Esophagus squamous epithelium (tissue), 5 donors: ENCODE measurements around the gene TGFBR3. TPM values are rescaled to one million over a fixed set of nuclear protein-coding genes. Genes with fewer than 3 reads are reported as not detected.
A peak's percentile ranks its signal among the peaks of the same experiment; 100 is the strongest.

Source experiments
- DNase-seq: peaks from one replicate; lab custom pipeline; 2025; lab: John Stamatoyannopoulos, UW
- H3K27ac ChIP-seq, 4 donors: fragments of 200-600 bp; sonication (generic); one replicate each; pipeline ENCODE4 v1.5.1; 2016 to 2019; ENCODE audit warnings: mild to moderate bottlenecking in 1 of 4
- H3K27me3 ChIP-seq, 4 donors: fragments of 200-600 bp; sonication (generic); 1 replicate in 3 of 4; 2 replicates in 1 of 4; pipeline versions ENCODE4 v1.5.1 to v1.6.0; 2017 to 2021; ENCODE audit warnings: antibody characterized with exemption in 1 of 4
- H3K36me3 ChIP-seq, 3 donors: fragments of 200-600 bp; sonication (generic); one replicate each; pipeline ENCODE4 v1.5.1; 2016 to 2019
- H3K4me1 ChIP-seq, 3 donors: fragments of 200-600 bp; sonication (generic); one replicate each; pipeline ENCODE4 v1.5.1; 2017 to 2019
- H3K4me3 ChIP-seq, 4 donors: fragments of 200-600 bp; sonication (generic); 1 replicate in 3 of 4; 2 replicates in 1 of 4; pipeline ENCODE4 v1.5.1; 2016 to 2019; ENCODE audit warnings: mild to moderate bottlenecking in 2 of 4, moderate library complexity in 1 of 4
- H3K9me3 ChIP-seq, 3 donors: fragments of 200-600 bp; sonication (generic); one replicate each; pipeline ENCODE4 v1.5.1; 2016 to 2019
- POLR2A ChIP-seq, 4 donors: fragments of 450-650 bp; IDR thresholded peaks; one replicate each; pipeline ENCODE4 v1.6.1; 2017; ENCODE audit warnings: antibody characterized with exemption in 4 of 4, mild to moderate bottlenecking in 4 of 4, moderate library complexity in 3 of 4
- WGBS, 2 donors: methylation state at CpG; one replicate each; pipeline ENCODE4 v1.1.5; 2018; 5-methylcytosine and 5-hydroxymethylcytosine counted together
- intact Hi-C: fragments of 100-400 bp; cut with DNase I; formaldehyde crosslinking; loops from one replicate; pipeline ENCODE4 v1.15.0; 2022
- total RNA-seq, 4 donors: library from RNA; depleted of rRNA; stranded (reverse); fragments of >200 nt; gene quantifications; one replicate each; pipeline ENCODE4 v1.1.0, GENCODE V29; 2016
- TF ChIP-seq, protein P1 (sequence below), 6 experiments: fragments of 450-650 bp in 4 of 6; fragments of 200-600 bp in 2 of 6; sonication (generic) in 2 of 6; IDR thresholded peaks; one replicate each; pipeline ENCODE4 v1.5.1; 2016 to 2019; ENCODE audit warnings: antibody characterized with exemption in 6 of 6, mild to moderate bottlenecking in 4 of 6, moderate library complexity in 4 of 6
- donor health status: DM: yes; HTN: yes; CAD: no.

The TGFBR3 gene
- total RNA-seq, 4 donors from 2014 or later = 11.3 to 119 (median 30.7) TPM

DNA sequence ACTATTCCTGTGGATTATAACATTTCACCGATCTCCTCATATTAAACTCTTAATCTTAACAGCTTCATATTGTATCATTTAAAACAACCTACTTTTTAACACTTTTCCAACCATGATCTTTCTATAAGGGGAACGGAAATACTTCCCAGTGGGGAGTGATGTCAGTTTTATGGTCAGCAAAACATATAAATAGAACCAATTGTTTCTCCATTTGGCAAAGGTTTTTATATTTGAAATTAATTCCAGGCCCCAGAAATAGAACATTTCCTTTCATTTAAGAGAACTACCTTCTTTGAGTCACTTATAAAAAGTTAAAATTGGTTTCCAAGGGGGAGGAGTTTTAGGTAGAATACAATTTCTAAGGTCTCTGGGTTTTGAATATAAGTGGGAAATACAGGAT lies 189.6 kb downstream of the TGFBR3 start:
- Histone ChIP-seq H3K27ac (peak overlapping the region in 2 of 4 donors; percentile 29 to 35), H3K9me3 (no peaks in the 10 kb centered on the region), H3K4me3 (no peak overlapping the region), H3K36me3 (peaks cover 0 to 58% (median 0%) of the 10 kb centered on the region in 3 donors), H3K4me1 (peaks cover 0 to 35% (median 22%) of the 10 kb centered on the region in 3 donors), H3K27me3 (no peaks in the 10 kb centered on the region)
- TF ChIP-seq, protein P1, sequence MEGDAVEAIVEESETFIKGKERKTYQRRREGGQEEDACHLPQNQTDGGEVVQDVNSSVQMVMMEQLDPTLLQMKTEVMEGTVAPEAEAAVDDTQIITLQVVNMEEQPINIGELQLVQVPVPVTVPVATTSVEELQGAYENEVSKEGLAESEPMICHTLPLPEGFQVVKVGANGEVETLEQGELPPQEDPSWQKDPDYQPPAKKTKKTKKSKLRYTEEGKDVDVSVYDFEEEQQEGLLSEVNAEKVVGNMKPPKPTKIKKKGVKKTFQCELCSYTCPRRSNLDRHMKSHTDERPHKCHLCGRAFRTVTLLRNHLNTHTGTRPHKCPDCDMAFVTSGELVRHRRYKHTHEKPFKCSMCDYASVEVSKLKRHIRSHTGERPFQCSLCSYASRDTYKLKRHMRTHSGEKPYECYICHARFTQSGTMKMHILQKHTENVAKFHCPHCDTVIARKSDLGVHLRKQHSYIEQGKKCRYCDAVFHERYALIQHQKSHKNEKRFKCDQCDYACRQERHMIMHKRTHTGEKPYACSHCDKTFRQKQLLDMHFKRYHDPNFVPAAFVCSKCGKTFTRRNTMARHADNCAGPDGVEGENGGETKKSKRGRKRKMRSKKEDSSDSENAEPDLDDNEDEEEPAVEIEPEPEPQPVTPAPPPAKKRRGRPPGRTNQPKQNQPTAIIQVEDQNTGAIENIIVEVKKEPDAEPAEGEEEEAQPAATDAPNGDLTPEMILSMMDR (IDR thresholded peaks at IDR 0.05) = no peak
- no peak for TF ChIP-seq POLR2A (IDR thresholded peaks at IDR 0.05)
- WGBS, 2 donors = 65 to 67% methylated on average over 2 of the region's 2 CpGs
- intact Hi-C loops = no loop called here
- no peak for DNase-seq

DNA sequence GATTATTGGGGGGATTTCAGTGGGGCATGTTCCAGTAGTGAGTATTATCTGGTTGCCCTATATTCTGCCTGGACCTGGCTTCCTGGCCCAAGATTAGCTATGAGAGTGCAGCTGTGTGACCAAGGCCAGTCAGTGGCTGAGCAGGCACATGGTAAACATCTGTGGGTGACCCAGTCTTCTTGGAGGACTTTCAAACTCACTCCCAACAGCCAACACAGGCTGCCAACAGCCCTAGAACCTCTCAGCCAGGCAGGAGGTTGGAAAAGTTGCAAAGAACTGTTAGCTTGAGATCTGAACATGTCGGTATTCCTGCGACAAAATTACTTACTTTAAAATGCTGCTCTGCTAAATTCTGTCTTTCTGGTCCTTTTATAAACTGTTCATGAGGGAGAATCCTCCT lies 192.4 kb downstream of the TGFBR3 start:
- intact Hi-C loops = no loop called here
- Histone ChIP-seq H3K4me3 (no peak overlapping the region), H3K4me1 (peaks cover 0 to 39% (median 27%) of the 10 kb centered on the region in 3 donors), H3K27me3 (no peaks in the 10 kb centered on the region), H3K27ac (peak overlapping the region in 3 of 4 donors; percentile 44 to 64 (median 58)), H3K36me3 (peaks cover 0 to 59% (median 0%) of the 10 kb centered on the region in 3 donors), H3K9me3 (no peaks in the 10 kb centered on the region)
- TF ChIP-seq POLR2A (IDR thresholded peaks at IDR 0.05) = no peak
- TF ChIP-seq, protein P1 (IDR thresholded peaks at IDR 0.05) = no peak
- DNase-seq = no peak
- WGBS, 2 donors = 76 to 100% methylated on average over 2 of the region's 2 CpGs

DNA sequence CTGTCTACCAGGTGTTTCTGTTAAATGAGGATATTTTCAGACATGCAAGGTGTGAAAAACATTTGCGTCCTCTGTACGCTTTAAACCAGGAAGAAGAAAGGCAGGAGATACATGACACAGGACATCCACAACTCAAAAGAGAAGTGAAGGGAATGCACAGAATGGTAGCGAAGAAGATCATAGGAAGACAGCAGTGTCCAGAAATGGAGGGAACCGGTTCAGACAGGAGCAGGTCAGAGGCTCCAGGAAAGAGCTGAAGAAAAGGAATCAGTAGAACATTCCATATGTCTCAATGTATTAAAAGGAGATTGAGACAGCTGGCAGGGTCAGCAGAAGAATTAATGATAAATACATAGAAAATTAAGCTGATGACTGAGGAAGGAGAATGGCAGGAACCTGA lies 194.4 kb downstream of the TGFBR3 start:
- 92 to 94% methylated on average over 4 of the region's 4 CpGs for WGBS, 2 donors
- Histone ChIP-seq H3K9me3 (no peaks in the 10 kb centered on the region), H3K27ac (peak overlapping the region in 1 of 4 donors; percentile 10), H3K4me1 (peaks cover 5 to 48% (median 28%) of the 10 kb centered on the region in 3 donors), H3K36me3 (peaks cover 0 to 60% (median 0%) of the 10 kb centered on the region in 3 donors), H3K27me3 (no peaks in the 10 kb centered on the region), H3K4me3 (no peak overlapping the region)
- DNase-seq = no peak
- intact Hi-C loops = no loop called here
- TF ChIP-seq, protein P1 (IDR thresholded peaks at IDR 0.05) = no peak
- no peak for TF ChIP-seq POLR2A (IDR thresholded peaks at IDR 0.05)

DNA sequence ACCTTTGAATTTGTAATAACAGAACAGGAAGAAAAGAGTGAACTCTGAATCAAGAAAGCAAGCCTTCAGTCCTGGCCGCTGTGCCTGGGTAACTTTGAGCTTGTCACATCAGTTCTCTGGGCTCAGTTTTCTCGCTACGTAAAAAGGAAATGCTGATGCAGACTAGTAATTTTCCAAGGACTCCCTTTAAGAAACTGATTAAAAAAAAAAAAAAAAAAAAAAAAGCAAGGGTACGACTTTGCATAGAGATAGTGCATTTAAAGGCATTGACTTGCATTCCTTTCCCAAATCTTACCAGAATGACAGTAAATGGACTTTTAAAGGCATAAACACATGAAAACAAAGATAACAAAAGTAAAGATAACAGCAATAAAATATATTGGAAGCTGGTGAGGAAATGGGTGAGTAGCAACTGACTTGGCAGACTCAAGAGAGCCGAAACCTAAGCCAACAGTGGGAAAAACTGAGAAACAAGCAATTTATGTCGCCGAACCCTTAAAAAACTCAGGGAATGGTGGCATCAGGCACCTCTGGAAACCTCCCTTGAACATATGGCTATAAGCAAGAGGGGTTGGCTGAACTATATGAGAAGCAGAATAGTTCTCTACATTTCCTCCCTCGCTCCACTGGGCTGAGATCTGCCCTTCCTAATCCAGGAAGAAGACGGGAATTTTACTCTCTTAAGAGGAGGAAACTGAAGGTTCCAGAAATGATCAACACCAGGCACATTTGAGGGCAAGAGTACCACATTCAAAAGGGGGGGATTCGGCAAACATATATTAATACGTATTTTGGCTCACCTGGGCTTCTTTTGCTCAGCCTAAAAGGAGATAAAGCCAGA lies 196.1 kb downstream of the TGFBR3 start:
- Histone ChIP-seq H3K9me3 (no peaks in the 10 kb centered on the region), H3K36me3 (peaks cover 0 to 44% (median 0%) of the 10 kb centered on the region in 3 donors), H3K27me3 (no peaks in the 10 kb centered on the region), H3K4me3 (no peak overlapping the region), H3K27ac (peak overlapping the region in 3 of 4 donors; percentile 58 to 73 (median 67)), H3K4me1 (peaks cover 10 to 64% (median 44%) of the 10 kb centered on the region in 3 donors)
- intact Hi-C loops = no loop called here
- TF ChIP-seq, protein P1 (IDR thresholded peaks at IDR 0.05) = no peak
- no peak for TF ChIP-seq POLR2A (IDR thresholded peaks at IDR 0.05)
- WGBS, 2 donors = 79 to 86% methylated on average over 11 of the region's 11 CpGs
- no peak for DNase-seq

DNA sequence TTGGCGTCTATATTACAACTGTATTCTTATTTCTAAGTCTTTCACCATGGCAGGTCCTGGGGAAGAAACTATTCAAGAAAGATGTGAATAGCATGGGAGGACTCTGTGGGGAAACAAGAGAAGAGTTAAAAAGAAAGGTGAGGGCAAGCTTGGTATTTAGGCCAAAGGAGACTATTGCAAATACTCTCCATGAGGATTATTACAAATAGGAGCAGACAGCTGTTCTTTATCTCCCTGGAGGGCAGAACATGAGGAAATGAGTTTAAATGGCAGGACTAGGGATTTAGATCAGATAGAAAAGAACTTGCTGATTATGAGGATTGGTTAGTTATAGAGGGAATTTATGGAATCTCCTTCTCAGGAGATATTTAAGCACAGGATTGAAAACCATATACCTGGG lies 198.5 kb downstream of the TGFBR3 start:
- TF ChIP-seq, protein P1 (IDR thresholded peaks at IDR 0.05) = no peak
- no peak for TF ChIP-seq POLR2A (IDR thresholded peaks at IDR 0.05)
- intact Hi-C loops = no loop called here
- whole genome bisulfite sequencing, 2 donors = 90 to 94% methylated on average over 1 of the region's 1 CpG
- Histone ChIP-seq H3K4me3 (no peak overlapping the region), H3K27me3 (no peaks in the 10 kb centered on the region), H3K9me3 (no peaks in the 10 kb centered on the region), H3K27ac (peak overlapping the region in 3 of 4 donors; percentile 63 to 73 (median 67)), H3K36me3 (peaks cover 0 to 38% (median 0%) of the 10 kb centered on the region in 3 donors), H3K4me1 (peaks cover 14 to 78% (median 46%) of the 10 kb centered on the region in 3 donors)
- DNase-seq = no peak
